Measurements from ENCODE around the gene TCF15.
"Not testable (repeated sequence)": the region's sequence is repeated elsewhere in the genome, so short reads cannot be mapped to it uniquely, and the experiment has no call there.

The TCF15 gene, protein sequence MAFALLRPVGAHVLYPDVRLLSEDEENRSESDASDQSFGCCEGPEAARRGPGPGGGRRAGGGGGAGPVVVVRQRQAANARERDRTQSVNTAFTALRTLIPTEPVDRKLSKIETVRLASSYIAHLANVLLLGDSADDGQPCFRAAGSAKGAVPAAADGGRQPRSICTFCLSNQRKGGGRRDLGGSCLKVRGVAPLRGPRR

DNA sequence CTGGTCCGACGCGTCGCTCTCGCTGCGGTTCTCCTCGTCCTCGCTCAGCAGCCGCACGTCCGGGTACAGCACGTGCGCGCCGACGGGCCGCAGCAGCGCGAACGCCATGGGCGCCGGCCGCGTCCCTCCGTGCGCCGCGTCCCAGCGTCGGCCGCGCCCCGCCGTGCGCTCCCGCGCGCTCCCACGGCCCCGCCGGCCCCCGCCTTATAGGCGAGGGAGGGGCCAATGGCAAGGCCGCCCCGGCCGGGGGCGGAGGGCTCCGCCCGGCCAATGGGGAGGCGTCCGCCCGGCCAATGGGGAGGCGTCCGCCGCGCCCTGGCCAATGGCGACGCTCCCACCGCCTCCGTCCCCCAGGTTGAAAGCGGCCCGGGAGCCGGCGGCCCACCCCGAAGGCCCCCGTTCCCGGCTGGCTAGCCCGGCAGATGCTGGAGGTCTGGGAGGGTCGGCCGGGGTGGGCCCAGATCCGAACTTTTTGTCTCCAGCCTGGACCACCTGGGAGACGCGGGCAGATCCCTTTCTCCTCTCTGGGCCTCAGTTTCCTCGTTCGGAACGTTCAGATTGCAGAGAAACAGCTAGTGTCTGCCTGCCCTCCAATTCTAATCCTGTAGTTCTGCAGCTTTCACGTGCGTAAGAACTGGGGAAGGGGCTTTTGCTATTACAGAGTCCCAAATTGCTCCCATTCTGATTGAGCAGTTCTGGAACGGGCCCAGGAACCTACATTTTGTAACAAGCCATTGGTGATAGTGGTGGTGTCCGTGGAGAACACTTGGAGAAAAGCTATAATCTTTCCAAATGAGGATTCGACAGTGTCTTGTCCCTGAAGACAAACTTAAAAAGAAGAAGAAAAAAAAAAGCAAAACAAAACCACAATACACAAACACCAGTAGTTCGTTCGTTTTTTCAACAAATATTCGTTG is at the start of gene TCF15:
TCF15 (minus strand) TSS at position 180 of the 917 bp plus-strand sequence; CDS start at position 108, 72 bp downstream.
- DNase-seq, result no peak

DNA sequence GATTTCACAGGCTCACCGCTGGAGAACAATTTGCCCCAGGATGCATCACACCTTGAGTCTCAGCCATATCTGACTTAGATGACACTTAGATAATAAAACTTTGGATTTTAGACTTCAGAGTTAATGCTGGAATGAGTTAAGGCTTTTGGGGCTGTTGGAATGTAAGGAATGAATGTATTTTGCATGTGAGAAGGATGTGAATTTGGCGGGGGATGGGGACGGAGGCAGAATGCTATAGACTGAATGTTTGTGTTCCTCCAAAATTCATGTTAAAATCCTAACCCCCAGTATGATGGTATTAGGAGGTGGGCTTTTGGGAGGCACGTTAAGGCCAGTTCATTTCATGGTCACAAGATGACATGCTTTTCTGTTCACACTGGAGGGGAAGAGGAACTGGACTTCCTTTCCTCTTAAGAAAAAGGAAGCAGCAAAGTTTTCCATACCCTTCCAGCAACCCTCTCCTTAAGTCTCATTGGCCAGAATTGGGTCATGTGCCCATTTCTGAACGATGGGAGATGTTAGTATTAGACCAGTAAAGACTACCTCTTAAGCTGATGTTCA is 48.7 kb upstream of the TCF15 start:
- DNase-seq, result no peak

DNA sequence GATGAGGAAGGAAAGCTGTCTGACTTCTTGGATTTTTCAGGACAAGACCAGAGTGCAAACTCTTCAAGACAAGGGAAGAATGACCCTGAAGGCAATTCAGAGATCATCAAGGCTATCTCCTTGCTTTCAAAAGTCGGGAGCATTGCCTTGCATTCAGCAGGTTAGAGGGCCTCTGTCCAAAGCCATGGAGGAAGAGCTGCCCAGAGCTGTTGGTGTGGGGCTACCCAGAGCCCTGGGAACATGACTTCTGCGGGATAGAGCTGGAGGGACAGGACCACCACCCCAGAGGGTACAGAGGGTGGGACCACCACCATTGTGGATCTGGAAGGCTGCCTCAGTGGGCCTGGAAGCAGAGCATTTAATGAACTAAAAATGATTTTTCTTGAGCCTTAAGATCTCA is 48.1 kb upstream of the TCF15 start:
- no peak for DNase-seq

DNA sequence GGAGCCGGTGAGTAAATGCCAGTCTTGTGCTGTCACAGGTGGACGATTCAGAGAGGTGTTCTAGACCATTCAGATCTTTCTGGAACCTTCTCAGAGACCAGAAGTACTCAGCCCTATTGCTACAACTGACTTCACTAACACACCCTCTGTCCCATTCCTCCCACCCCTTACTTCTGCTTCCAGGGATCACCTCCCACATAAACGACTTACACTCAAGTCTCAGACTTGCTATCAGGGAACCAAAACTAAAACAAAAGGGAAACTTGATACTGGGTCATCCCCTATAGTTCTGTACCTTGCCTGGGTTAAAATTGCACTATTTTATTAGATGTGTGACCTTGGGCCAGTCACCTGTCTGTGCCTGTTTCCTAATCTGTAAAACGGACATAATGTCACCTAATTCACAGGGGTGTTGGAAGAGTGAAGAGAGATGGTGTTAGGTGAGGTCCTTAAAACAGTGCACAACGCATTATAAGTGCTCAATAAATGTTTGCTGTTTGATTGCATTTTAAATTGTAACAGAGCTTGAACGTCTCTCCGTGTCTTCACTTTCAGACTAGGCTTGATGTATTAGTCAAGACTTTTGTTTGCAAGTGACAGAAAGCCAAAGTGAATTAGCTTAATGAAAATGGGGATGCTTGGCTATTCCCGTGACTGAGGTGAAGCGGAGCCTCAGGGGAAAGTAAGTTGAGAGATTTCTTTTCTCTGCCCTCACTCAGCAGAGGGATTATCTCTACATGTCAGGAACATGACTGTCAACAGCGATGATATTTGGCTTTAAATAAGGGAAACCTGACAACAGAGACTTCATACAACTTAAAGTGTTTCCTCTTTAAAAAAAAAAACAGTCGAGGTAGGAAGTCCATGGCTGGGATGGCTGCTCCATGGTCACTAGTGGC is 45.9 kb upstream of the TCF15 start:
- DNase-seq, result no peak

DNA sequence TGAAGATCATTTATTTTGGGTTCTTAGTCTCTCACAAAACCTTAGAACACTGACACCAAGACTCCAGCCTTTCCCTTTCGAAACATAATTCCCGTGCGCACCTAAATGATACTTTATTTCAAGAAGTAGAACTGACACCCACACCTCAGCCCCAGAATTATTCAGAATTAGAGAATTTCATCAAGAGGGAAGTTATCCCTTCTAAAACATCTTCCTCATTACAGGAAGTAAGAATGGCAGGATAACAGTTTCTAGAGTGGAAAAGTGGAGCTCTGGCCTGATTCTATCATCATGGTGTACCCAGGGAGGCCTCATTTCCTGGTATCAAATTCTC is 44.3 kb upstream of the TCF15 start:
- DNase-seq, result no peak

DNA sequence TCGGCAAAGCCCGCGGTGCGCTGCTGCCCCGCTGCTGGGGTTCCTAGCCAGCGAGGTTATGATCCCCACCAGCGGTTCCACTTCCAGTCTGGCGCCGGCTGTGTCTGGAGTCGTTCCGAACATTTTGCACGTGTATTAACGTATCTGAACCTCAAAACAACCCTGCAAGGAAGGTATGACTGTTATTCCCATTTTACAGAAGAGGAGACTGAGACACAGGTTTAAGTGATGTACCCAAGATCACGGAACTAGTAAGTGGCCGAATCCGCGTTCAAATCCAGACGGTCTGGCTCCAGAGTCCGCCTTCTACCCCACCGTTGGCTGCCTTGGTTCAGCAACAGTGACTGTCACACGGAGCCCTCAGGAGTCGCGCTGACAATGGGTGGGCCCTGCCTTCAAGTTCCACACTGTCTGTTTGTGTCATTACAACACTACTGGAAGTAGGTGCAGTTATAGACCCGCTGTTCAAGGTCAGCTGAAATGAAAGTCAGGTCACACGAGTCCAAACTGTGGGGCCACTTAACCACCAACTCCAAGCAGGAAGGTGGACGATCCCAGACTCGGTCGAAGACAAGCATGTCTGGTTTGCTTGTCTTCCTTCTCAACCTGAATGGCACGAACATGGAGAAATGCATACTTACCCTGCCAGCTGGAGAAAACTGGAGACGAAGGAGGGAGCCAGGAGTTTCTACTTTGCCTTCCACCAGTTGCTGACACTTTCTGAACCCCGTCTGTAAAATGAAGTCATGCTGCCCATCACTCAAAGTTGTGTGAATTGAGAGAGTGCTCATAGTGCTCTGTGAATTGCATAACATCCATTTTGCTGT is 43.7 kb upstream of the TCF15 start:
- DNase-seq, result no peak

DNA sequence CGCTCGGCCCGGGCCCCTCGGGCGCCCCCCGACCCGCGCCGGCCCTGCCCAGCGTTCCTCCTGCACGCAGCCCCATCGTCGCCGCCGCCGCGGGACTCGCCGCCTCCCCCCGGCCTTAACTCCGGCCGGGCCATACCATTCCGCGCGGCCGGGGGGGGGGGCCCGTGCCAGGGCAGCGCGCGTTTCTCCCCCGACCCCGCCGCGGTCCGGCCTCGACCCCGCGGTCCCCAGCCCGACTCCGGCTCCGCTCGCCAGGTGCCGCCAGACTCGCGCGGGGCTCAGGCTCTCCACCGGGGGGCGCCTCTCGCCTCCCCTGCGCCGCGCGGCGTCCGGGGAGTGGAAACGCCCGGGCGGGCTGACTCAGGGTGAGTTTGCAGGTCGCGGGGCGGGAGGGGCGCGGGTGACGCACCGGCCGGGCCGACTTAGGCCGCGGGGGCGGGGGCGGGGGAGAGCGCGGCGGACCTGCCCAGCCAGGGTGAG is 43.0 kb upstream of the TCF15 start, which contains the start of gene SRXN1:
SRXN1 (minus strand) TSS at position 91 of the 480 bp plus-strand sequence; CDS start at position 76, 15 bp downstream.
- DNase-seq, result peak; percentile 41

DNA sequence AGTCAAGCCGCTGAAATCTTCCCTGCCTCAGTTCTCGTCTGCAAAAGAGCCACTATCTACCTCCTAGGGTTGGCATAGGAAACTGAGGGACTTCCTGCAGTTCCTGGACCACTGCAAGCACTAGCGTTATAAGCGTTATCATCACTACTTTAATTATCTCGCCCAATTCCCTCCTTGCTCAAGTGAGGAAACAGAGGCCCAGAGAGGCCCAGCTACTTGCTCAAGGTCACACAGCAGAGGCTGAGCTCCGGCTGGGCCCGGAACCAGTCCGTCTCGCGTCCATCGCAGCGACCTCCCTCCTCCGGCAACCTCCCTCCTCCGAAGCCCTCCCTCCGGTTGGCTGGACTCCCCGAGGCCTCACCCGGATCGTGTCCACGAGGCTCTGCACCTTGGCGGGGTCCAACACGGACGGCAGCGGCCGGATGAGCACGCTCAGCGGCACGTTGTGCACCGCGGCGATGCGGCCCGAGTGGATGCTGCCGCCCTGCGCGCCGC is 42.6 kb upstream of the TCF15 start:
- no peak for DNase-seq

DNA sequence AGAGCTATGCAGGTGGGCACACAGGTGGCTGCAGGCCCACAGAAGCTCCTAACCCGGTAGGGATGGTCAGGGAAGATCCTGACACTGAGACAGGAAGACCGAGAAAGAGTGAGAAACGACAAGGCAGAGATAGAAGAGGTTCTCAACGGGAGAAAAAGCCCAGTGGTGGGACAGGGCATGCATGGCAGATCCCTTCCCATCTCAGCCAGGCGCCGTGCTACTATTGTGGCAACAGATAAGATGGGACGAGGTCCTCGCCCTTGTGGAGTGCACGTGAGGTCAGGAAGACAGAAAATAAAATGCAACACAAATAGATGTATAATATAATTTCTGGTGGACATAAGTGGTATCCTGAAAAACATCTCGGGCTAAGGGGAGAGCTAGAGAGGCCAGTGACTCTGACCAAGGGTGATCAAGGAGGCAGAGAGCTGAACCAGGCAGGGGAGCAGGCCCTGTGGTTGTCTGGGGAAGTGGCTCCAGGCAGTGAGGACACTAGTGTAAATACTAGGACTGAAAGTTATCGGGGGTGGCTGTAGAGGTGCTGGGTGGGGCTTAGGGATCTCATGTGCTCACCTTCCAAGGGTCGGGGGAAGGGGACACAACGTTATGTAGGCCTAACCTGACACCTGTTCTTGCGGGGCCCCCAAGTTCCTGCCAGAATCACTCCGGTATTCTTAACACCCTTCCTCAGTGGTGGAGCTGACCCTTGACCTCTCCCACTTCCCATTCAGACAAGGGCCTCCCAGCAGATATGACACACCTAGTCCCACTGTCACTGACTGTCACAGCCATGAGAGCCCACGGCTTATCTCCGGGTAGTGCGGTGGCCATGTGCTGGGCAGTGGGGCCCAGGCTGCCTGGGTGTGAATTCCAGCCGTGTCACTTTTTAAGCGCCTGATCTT is 41.9 kb upstream of the TCF15 start:
- DNase-seq, result no peak

DNA sequence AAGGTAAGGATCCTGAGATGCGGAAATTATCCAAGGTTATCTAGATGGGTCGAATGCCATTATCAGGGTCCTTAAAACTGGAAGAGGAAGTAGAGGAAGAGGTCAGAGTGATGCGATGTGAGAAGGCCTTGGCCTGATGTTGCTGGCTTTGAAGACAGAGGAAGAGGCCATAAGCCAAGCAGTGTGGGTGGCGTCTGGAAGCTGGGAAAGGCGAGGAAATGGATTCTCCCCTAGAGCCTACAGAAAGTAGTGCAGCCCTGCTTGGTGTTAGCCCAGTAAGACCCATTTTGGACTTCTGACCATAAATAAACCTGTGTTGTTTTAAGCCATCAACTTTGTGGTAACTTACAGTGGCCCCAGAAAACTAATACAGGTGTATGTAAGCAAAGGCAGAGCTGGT is 40.8 kb upstream of the TCF15 start:
- DNase-seq, result no peak

DNA sequence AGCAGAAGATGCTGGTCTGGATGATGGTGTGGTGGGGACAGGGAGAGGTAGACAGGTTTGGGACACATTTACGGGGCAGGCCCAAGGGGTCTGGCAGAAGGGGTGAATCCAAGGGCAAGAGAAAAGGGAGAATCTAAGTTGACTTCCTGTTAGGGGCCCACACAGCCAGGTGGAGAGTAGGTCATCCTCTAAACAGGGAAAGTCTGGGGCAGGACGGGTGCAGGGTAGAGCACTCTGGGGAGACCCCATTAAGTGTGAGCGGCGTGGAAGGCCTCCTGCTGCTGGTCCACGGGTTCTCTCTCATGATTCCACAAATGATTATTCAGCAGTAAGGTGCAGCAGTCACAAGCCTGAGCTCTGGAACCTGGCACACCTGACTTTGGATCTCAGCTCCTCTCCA is 40.2 kb upstream of the TCF15 start:
- DNase-seq, result no peak

DNA sequence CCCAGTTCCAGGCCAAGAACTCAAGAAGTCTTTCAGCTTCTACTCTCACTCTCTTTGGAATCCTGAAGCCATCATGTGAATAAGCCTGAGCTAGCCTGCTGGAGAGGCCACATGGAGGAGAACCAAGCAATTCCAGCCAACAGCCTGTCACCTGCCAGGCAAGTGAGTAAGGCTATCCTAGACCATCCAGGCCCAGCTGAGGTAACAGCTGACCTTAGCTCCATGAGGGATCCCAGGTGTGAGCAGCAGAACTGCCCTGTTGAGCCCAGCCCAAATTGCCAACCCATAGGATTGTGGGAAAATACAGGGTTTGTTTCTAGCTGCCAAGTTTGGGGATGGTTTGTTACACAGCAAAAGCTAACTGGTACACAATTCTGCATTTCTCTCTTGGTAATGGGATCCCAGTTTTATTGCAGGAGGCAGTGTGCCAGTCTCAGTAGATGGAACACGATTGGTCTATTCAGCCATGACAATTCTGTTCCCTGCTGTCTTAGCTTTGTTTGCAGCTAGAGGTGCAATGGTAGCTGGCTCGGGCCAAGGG is 37.4 kb upstream of the TCF15 start:
- DNase-seq, result no peak

DNA sequence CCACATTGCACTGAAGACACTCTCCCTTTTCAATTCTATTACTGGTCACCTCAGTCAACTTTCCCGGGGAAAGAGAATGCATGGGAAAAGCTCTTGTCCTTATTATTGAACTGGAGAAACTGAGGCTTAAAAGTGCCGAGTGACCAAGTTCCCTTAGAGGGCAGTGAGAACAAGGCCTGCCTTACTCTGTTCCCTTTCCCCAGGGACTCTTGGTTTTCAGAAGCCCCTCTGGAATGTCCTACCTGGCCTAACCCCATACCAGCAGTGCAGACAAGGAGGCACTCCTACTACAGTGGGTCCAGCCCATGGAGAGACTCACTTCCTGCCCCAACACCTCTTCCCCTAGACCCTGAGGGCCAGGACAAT is 36.7 kb upstream of the TCF15 start:
- DNase-seq, result no peak

DNA sequence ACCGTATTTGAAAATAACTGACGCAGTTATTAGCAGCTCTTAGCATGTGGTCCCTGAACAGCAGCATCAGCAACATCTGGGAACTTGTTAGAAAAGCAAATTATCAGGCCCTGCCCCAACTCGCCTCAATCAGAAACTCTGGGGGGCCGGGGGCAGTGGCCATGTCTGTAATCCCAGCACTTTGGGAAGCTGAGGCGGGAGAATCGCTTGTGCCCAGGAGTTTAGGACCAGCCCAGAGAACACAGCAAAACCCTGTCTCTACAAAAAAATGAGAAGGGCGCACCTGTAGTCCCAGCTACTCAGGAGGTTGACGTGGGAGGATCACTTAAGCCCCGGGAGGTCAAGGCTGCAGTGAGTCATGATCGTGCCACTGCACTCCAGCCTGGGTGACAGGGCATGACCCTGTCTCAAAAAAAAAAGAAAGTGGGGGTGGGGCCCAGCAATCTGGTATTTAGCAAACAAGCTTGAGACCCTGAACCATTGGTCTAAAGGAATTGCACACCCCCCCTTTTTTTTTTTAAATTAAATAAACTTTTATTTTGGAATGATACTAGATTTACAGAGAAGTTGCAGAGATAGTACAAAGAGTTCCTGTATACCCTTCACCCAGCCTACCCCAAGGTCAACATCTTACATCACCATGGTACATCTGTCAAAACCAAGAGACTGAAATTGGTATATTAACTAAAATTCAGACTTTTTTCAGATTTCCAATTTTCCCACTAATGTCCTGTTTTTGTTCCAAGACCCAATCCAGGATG is 36.2 kb upstream of the TCF15 start:
- no peak for DNase-seq

DNA sequence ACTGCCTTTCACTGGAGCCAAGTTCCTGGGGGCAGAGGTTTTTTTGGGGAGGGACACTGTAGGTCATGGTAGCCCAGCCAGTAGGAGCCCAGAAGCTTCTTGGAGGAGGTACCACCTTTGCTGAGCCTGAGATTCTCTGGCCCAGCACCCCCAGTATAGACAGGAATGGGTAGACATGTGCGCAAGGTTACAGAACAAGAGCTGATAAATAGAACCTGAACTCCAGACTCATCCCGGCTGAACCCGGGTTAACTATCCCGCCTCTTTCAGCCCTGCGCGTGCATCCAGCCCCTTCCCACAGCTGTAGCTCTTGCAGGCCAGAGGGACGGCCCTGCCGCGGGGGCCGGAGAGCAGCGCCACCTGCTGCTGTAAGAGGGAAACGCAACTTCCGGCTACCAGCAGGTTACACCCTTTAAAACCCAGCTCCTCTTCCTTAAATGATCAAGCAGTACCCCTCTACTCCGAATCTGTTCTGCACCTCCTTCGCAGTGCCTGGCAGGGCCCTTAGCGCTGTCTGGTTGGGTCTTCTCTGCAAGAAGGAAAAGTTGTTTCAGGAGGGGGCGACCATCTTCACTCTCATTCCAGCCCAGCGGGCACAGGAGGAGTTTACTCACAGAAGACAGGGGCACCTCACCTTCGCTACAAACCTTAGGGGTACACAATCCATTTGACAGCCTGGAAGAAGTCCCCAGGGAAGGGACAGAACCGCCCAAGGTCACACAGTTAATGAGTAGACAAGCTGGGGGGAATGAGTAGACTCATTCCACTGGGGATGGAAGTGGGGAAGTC is 35.4 kb upstream of the TCF15 start:
- no peak for DNase-seq

DNA sequence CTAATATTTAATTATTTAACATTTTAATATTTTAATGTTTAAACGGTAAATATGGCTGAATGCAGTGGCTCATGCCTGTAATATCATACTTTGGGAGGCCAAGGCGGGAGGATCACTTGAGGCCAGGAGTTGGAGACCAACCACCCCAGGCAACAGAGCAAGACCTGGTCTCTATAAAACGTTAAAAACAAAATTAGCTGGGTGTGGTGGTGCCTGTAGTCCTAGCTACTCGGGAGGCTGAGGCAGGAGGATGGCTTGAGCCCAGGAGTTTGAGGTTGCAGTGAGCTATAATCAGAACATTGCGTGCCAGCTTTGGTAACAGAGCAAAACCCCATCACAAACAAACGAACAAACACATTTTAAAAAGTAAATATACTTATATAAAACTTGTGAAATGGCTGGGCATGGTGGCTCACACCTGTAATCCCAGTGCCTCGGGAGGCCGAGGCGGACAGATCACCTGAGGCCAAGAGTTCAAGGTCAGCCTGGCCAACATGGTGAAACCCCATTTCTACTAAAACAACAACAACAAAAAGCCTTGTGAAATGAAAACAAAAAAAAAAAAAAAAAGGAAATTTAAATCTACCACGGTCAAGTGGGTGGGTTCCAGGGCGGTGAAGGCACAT is 34.7 kb upstream of the TCF15 start:
- DNase-seq, result no peak

DNA sequence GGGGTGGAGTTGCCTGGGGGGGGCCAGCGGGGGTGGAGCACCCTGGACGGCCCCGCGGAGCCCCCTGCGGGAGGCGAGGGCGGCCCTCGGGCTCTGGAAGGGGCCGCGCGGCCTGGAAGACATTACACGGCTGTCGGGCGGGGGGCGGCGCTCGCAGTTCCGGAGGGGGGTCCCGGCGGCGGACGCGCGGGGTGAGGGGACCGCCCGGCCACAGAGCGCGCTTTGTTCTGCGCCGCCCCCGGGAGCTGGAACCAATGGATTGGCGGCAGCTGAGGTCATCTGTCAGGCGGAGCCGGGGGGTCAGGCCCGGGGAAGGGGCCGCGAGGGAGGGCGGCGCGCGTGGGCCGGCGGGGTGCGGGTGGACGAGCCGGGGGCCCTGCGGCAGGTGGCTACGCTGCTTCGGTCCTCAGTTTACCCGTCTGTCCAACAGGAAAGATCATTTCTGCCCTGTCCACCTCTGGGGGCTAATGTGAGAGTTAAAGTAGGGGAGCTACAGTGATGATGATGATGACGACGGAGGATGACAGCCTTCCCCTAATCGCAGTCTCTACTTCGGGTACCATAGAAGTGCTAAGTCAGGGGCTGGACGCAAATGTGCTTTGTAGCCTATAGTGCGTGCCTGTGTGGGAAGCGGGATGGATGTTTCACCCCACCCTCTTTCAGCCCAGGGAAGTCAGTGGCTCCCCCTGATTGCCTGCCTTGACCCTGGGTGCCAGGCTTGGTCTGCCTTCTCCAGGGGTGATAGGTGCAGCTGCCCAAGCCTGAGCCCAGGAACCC is 32.5 kb upstream of the TCF15 start:
- DNase-seq, result no peak

DNA sequence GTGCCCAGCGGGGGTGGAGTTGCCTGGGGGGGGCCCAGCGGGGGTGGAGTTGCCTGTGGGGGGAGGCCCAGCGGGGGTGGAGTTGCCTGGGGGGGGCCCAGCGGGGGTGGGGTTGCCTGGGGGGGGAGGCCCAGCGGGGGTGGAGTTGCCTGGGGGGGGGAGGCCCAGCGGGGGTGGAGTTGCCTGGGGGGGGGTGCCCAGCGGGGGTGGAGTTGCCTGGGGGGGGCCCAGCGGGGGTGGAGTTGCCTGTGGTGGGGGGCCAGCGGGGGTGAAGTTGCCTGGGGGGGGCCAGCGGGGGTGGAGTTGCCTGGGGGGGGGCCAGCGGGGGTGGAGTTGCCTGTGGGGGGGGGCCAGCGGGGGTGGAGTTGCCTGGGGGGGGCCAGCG is 31.9 kb upstream of the TCF15 start:
- not testable (repeated sequence) for DNase-seq
